ENCODE data around the gene PCDHB10. TPM values are rescaled to one million over a fixed set of nuclear protein-coding genes. Genes with fewer than 3 reads are reported as not detected.
"Not testable (repeated sequence)": the region's sequence is repeated elsewhere in the genome, so short reads cannot be mapped to it uniquely, and the experiment has no call there.

The PCDHB10 gene
- total RNA-seq, 1 experiment from 2014 or later = not detected

DNA sequence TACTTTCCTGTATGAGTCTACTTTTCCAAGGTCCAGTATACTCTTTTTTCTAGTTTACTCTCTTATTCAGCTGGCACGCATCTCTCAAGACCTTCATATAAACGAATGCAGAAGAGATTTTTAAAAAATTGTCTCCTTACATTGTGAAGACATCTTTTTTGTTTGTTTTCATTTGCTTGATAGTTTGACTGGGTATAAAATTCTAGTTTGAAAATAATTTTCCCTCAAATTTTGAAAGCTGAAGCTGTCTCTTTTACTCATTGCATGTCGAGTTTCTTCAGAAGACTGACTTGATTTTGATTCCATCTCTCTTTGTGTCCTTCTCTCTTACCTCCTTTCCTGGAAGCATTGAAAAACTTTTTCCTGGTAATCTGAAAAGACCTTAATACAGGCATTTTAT lies 4.2 kb downstream of the PCDHB10 start:
- Histone ChIP-seq H3K36me3 (ENCODE audit: low read depth) (no peaks in the 10 kb centered on the region), H3K79me2 (ENCODE audit: low read depth) (no peaks in the 10 kb centered on the region), H4K20me1 (ENCODE audit: insufficient read depth) (no peaks in the 10 kb centered on the region), H3F3A (ENCODE audit: insufficient read depth, low read depth) (no peaks in the 10 kb centered on the region), H2AFZ (no peak overlapping the region), H3K27ac (no peak overlapping the region), H3K4me3 (no peak overlapping the region), H3K4me1 (replicated peaks; ENCODE audit: insufficient read depth) (no peaks in the 10 kb centered on the region), H3K9me3 (ENCODE audit: insufficient read depth, low read depth) (no peaks in the 10 kb centered on the region), H3K27me3 (ENCODE audit: insufficient read depth, low read depth) (no peaks in the 10 kb centered on the region), H3K4me2 (no peak overlapping the region), H3K9me2 (ENCODE audit: insufficient read depth) (no peaks in the 10 kb centered on the region)
- CTCF ChIA-PET = no interaction called here
- TF ChIP-seq, protein P1, sequence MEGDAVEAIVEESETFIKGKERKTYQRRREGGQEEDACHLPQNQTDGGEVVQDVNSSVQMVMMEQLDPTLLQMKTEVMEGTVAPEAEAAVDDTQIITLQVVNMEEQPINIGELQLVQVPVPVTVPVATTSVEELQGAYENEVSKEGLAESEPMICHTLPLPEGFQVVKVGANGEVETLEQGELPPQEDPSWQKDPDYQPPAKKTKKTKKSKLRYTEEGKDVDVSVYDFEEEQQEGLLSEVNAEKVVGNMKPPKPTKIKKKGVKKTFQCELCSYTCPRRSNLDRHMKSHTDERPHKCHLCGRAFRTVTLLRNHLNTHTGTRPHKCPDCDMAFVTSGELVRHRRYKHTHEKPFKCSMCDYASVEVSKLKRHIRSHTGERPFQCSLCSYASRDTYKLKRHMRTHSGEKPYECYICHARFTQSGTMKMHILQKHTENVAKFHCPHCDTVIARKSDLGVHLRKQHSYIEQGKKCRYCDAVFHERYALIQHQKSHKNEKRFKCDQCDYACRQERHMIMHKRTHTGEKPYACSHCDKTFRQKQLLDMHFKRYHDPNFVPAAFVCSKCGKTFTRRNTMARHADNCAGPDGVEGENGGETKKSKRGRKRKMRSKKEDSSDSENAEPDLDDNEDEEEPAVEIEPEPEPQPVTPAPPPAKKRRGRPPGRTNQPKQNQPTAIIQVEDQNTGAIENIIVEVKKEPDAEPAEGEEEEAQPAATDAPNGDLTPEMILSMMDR (conservative IDR thresholded peaks at IDR 0.05) = no peak
- TF ChIP-seq EZH2 (IDR thresholded peaks at IDR 0.05; ENCODE audit: low read depth) = no peak
- no TSS peak for BruUV-seq (replicated peaks)
- POLR2A ChIA-PET (ENCODE audit: unreplicated experiment) = interaction anchor here (0.7 kb wide), 1 partner anchor 74 kb away, joined by 6 read pairs; no protein-coding TSS in a partner anchor
- intact Hi-C loops (cut with micrococcal nuclease; ENCODE audit: unreplicated experiment) = no loop called here
- DNase-seq = no peak

DNA sequence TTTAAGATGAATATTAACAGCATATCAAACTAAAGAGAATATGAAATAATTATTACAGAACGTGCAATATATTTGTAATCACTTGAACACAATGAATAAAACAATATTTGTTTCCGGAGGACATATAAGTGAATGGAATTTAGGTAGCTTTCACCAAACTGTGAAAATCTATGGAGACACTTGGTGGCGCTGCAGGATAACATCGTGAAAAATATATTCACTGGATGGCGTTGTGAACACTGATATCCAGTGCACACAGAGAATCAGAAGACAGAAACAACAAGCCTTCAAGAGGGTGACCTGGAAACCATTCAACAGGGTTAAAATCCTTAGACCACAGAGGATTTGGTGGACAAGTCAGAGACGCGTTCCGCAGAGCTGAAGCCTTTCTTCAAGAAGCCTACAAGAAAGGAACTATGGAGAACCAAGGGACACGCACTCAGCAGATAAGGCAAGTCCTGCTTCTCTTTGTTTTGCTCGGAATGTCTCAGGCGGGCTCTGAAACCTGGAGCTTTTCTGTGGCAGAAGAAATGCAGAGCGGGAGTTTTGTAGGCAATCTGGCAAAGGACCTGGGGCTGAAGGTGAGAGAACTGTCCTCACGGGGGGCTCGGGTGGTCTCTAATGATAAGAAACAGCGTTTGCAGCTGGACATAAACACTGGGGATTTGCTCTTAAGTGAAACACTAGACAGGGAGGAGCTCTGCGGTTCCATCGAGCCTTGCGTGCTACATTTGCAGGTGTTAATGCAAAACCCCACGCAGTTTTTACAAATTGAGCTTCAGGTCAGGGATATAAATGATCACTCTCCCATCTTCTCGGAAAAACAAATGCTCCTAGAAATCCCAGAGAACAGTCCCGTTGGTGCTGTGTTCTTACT lies 7.4 kb downstream of the PCDHB10 start, which contains the start of gene PCDHB11:
Gene PCDHB11 (plus strand): TSS at position 269 of the 877 bp plus-strand sequence. CDS start 148 bp downstream, at position 417.
- no peaks in the 10 kb centered on the region for H3F3A ChIP-seq (ENCODE audit: insufficient read depth, low read depth)
- intact Hi-C loops (cut with micrococcal nuclease; ENCODE audit: unreplicated experiment) = no loop called here
- no TSS peak for BruUV-seq (replicated peaks)
- H3K9me3 ChIP-seq (ENCODE audit: insufficient read depth, low read depth) = no peaks in the 10 kb centered on the region
- DNase-seq = no peak
- ChIA-PET CTCF (no interaction called here), POLR2A (ENCODE audit: unreplicated experiment) (no interaction called here)
- no peak within 1 kb of the TSS for H3K4me3 ChIP-seq
- no peaks in the 10 kb centered on the region for H3K9me2 ChIP-seq (ENCODE audit: insufficient read depth)
- no peak within 1 kb of the TSS for H3K4me2 ChIP-seq
- H3K36me3 ChIP-seq (ENCODE audit: low read depth) = no peaks in the 10 kb centered on the region
- no peaks in the 10 kb centered on the region for H4K20me1 ChIP-seq (ENCODE audit: insufficient read depth)
- no peaks in the 10 kb centered on the region for H3K27me3 ChIP-seq (ENCODE audit: insufficient read depth, low read depth)
- TF ChIP-seq EZH2 (IDR thresholded peaks at IDR 0.05; ENCODE audit: low read depth) = no peak
- TF ChIP-seq, protein P1 (conservative IDR thresholded peaks at IDR 0.05) = peak; percentile 44; the same call in 1 of the 2 replicates
- no peaks in the 10 kb centered on the region for H3K79me2 ChIP-seq (ENCODE audit: low read depth)
- no peak within 1 kb of the TSS for H3K27ac ChIP-seq
- H2AFZ ChIP-seq = no peak within 1 kb of the TSS
- no peaks in the 10 kb centered on the region for H3K4me1 ChIP-seq (replicated peaks; ENCODE audit: insufficient read depth)

DNA sequence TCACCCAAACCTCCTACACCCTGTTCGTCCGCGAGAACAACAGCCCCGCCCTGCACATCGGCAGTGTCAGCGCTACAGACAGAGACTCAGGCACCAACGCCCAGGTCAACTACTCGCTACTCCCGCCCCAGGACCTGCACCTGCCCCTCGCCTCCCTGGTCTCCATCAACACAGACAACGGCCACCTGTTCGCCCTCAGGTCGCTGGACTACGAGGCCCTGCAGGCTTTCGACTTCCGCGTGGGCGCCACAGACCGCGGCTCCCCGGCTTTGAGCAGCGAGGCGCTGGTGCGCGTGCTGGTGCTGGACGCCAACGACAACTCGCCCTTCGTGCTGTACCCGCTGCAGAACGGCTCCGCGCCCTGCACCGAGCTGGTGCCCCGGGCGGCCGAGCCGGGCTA lies 9.0 kb downstream of the PCDHB10 start:
- CTCF ChIA-PET; H3K9me3 ChIP-seq (ENCODE audit: insufficient read depth, low read depth); H3K9me2 ChIP-seq (ENCODE audit: insufficient read depth); H4K20me1 ChIP-seq (ENCODE audit: insufficient read depth); BruUV-seq (replicated peaks); H2AFZ ChIP-seq; intact Hi-C loops (cut with micrococcal nuclease; ENCODE audit: unreplicated experiment); H3K4me3 ChIP-seq; POLR2A ChIA-PET (ENCODE audit: unreplicated experiment); H3K27me3 ChIP-seq (ENCODE audit: insufficient read depth, low read depth); H3F3A ChIP-seq (ENCODE audit: insufficient read depth, low read depth); DNase-seq; H3K36me3 ChIP-seq (ENCODE audit: low read depth); H3K4me2 ChIP-seq; H3K27ac ChIP-seq; H3K79me2 ChIP-seq (ENCODE audit: low read depth); H3K4me1 ChIP-seq (replicated peaks; ENCODE audit: insufficient read depth): not testable (repeated sequence)

DNA sequence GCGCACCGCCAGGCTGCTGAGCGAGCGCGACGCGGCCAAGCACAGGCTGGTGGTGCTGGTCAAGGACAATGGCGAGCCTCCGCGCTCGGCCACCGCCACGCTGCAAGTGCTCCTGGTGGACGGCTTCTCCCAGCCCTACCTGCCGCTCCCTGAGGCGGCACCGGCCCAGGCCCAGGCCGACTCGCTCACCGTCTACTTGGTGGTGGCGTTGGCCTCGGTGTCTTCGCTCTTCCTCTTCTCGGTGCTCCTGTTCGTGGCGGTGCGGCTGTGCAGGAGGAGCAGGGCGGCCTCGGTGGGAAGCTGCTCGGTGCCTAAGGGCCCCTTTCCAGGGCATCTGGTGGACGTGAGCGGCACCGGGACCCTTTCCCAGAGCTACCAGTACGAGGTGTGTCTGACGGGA lies 9.5 kb downstream of the PCDHB10 start:
- DNase-seq; BruUV-seq (replicated peaks); H3K4me3 ChIP-seq; H3K9me2 ChIP-seq (ENCODE audit: insufficient read depth); H3K27me3 ChIP-seq (ENCODE audit: insufficient read depth, low read depth); CTCF ChIA-PET; H2AFZ ChIP-seq; H3K4me2 ChIP-seq; H3K36me3 ChIP-seq (ENCODE audit: low read depth); H3F3A ChIP-seq (ENCODE audit: insufficient read depth, low read depth); H3K27ac ChIP-seq; intact Hi-C loops (cut with micrococcal nuclease; ENCODE audit: unreplicated experiment); H3K79me2 ChIP-seq (ENCODE audit: low read depth); H3K9me3 ChIP-seq (ENCODE audit: insufficient read depth, low read depth); POLR2A ChIA-PET (ENCODE audit: unreplicated experiment); H4K20me1 ChIP-seq (ENCODE audit: insufficient read depth); H3K4me1 ChIP-seq (replicated peaks; ENCODE audit: insufficient read depth): not testable (repeated sequence)

Data from PC-9 (cell line).